MCF 10A (cell line): Measurements from ENCODE around the gene HOXD9. TPM values are rescaled to one million over a fixed set of nuclear protein-coding genes. Genes with fewer than 3 reads are reported as not detected.

Source experiments
- BruUV-seq: library from RNA; stranded (reverse); fragments of 400-500 nt; replicated peaks from 2 replicates; lab custom pipeline; 2021; lab: Mats Ljungman, UMichigan
- CTCF ChIA-PET: fragments of 300-600 bp; sonication (Branson Sonifier 250); formaldehyde crosslinking; extraction: SDS; loops from one replicate; lab custom pipeline; 2021; ENCODE audit warnings: antibody characterized with exemption, inconsistent platforms; lab: Yijun Ruan, JAX
- POLR2A ChIA-PET: fragments of 300-600, 350-650 bp; sonication (Branson Sonifier 250); formaldehyde crosslinking; extraction: SDS; loops from one replicate; lab custom pipeline; 2020; ENCODE audit warnings: antibody characterized with exemption, inconsistent platforms; lab: Yijun Ruan, JAX
- DNase-seq: peaks from one replicate; pipeline ENCODE4 v3.0.0-alpha.2; 2018; ENCODE audit not compliant: unreplicated experiment
- H3K27ac Mint-ChIP-seq: one replicate; pipeline ENCODE4 v1.8.0; 2022; ENCODE audit warnings: mild to moderate bottlenecking, low read depth, mixed read lengths; ENCODE audit not compliant: unreplicated experiment
- H3K27me3 Mint-ChIP-seq: one replicate; pipeline ENCODE4 v1.8.0; 2022; ENCODE audit warnings: mixed read lengths; ENCODE audit not compliant: insufficient read depth, unreplicated experiment
- H3K36me3 Mint-ChIP-seq: one replicate; pipeline ENCODE4 v1.8.0; 2022; ENCODE audit warnings: mild to moderate bottlenecking, moderate library complexity, mixed read lengths; ENCODE audit not compliant: insufficient read depth, unreplicated experiment
- H3K4me1 Mint-ChIP-seq: one replicate; pipeline ENCODE4 v1.8.0; 2022; ENCODE audit warnings: mixed read lengths; ENCODE audit not compliant: insufficient read depth, unreplicated experiment
- H3K4me3 Mint-ChIP-seq: one replicate; pipeline ENCODE4 v1.8.0; 2022; ENCODE audit warnings: mild to moderate bottlenecking, moderate library complexity, mixed read lengths; ENCODE audit not compliant: unreplicated experiment
- H3K9me3 Mint-ChIP-seq: one replicate; pipeline ENCODE4 v1.8.0; 2022; ENCODE audit warnings: mixed read lengths; ENCODE audit not compliant: unreplicated experiment
- CTCF ChIP-seq: fragments of 200-600 bp; IDR thresholded peaks from one replicate; pipeline ENCODE4 v1.8.0; 2022; ENCODE audit warnings: antibody characterized with exemption, mild to moderate bottlenecking; ENCODE audit not compliant: unreplicated experiment
- intact Hi-C: fragments of 100-400 bp; cut with micrococcal nuclease; formaldehyde crosslinking; loops from 2 replicates; pipeline ENCODE4 v1.14.1; 2022
- total RNA-seq: library from RNA; stranded (reverse); gene quantifications from 2 replicates; pipeline ENCODE4 v1.2.3, GENCODE V29; 2022

HOXD9 gene
- total RNA-seq, 1 experiment from 2014 or later = not detected

- POLR2A ChIA-PET = interaction anchor here (0.6 to 0.9 kb wide), 2 partner anchors 8 to 23 kb away, joined by 3 read pairs; no protein-coding TSS in a partner anchor
- intact Hi-C loops = no loop called here
- no peaks in the 10 kb centered on the region for H3K36me3 Mint-ChIP-seq
- no peak for TF ChIP-seq CTCF
- no peaks in the 10 kb centered on the region for H3K27me3 Mint-ChIP-seq
- CTCF ChIA-PET = interaction anchor here (0.9 kb wide), 1 partner anchor 25 kb away, joined by 3 read pairs; no protein-coding TSS in a partner anchor
- peaks cover 8% of the 10 kb centered on the region for H3K9me3 Mint-ChIP-seq
- H3K27ac Mint-ChIP-seq = no peak overlapping the region
- DNase-seq = no peak
- no peaks in the 10 kb centered on the region for H3K4me1 Mint-ChIP-seq
- no TSS peak for BruUV-seq
- H3K4me3 Mint-ChIP-seq = no peak overlapping the region
Measured at GRCh38 chr2:176166272-176166671, 43.8 kb downstream of the HOXD9 start.

- Mint-ChIP-seq H3K27ac (no peak overlapping the region), H3K9me3 (peaks cover 8% of the 10 kb centered on the region), H3K27me3 (no peaks in the 10 kb centered on the region), H3K4me1 (no peaks in the 10 kb centered on the region), H3K36me3 (no peaks in the 10 kb centered on the region), H3K4me3 (no peak overlapping the region)
- POLR2A ChIA-PET = interaction anchor here (0.7 to 0.8 kb wide), 2 partner anchors 29 to 370 kb away, joined by 3 to 4 read pairs; no protein-coding TSS in a partner anchor
- CTCF ChIA-PET = interaction anchor here (0.6 to 1.2 kb wide), 4 partner anchors 17 to 534 kb away, joined by 3 read pairs; no protein-coding TSS in a partner anchor
- no peak for TF ChIP-seq CTCF
- no TSS peak for BruUV-seq
- intact Hi-C loops = no loop called here
- no peak for DNase-seq
Measured at GRCh38 chr2:176167398-176167797, 44.9 kb downstream of the HOXD9 start.

GRCh38 chr2:176169181-176169580 is 46.7 kb downstream of the HOXD9 start:
- TF ChIP-seq CTCF = no peak
- ChIA-PET POLR2A (no interaction called here), CTCF (interaction anchor here (0.8 to 1.2 kb wide), 3 partner anchors 28 to 483 kb away, joined by 4 to 6 read pairs (median 6); no protein-coding TSS in a partner anchor)
- H3K27me3 Mint-ChIP-seq = no peaks in the 10 kb centered on the region
- intact Hi-C loops = no loop called here
- BruUV-seq = no TSS peak
- DNase-seq = no peak
- H3K4me1 Mint-ChIP-seq = no peaks in the 10 kb centered on the region
- no peaks in the 10 kb centered on the region for H3K36me3 Mint-ChIP-seq
- no peak overlapping the region for H3K4me3 Mint-ChIP-seq
- H3K9me3 Mint-ChIP-seq = peaks cover 3% of the 10 kb centered on the region
- H3K27ac Mint-ChIP-seq = no peak overlapping the region

GRCh38 chr2:176169711-176170110 is 47.2 kb downstream of the HOXD9 start:
- Mint-ChIP-seq H3K4me1 (no peaks in the 10 kb centered on the region), H3K9me3 (no peaks in the 10 kb centered on the region), H3K27ac (no peak overlapping the region), H3K36me3 (no peaks in the 10 kb centered on the region), H3K27me3 (no peaks in the 10 kb centered on the region), H3K4me3 (no peak overlapping the region)
- intact Hi-C loops = no loop called here
- ChIA-PET POLR2A (no interaction called here), CTCF (interaction anchor here (0.9 to 1.2 kb wide), 2 partner anchors 29 to 482 kb away, joined by 6 read pairs; no protein-coding TSS in a partner anchor)
- BruUV-seq = no TSS peak
- TF ChIP-seq CTCF = no peak
- no peak for DNase-seq
